H9 (cell line): ENCODE results near the gene PATL1. TPM values are rescaled to one million over a fixed set of nuclear protein-coding genes. Genes with fewer than 3 reads are reported as not detected.

ENCODE experiments used
- DNase-seq: peaks from one replicate; pipeline ENCODE4 v3.0.0-alpha.2; 2017
- H2AFZ ChIP-seq: one replicate; pipeline ENCODE4 v1.6.1; 2013; ENCODE audit warnings: mild to moderate bottlenecking, low read length, control low read depth, moderate library complexity
- H2AK5ac ChIP-seq: 2 replicates; pipeline ENCODE4 v1.6.1; 2013; ENCODE audit warnings: low read length, control low read depth, mixed read lengths; ENCODE audit not compliant: insufficient read length
- H2BK120ac ChIP-seq: one replicate; pipeline ENCODE4 v1.6.1; 2013; ENCODE audit warnings: low read depth, mild to moderate bottlenecking, low read length, control low read depth, inconsistent platforms; ENCODE audit not compliant: poor library complexity, severe bottlenecking
- H2BK12ac ChIP-seq: 2 replicates; pipeline ENCODE4 v1.6.1; 2013; ENCODE audit warnings: low read length, control low read depth, mixed read lengths, low read depth; ENCODE audit not compliant: insufficient read length
- H2BK15ac ChIP-seq: 2 replicates; pipeline ENCODE4 v1.6.1; 2013; ENCODE audit warnings: low read depth, low read length, control low read depth
- H2BK20ac ChIP-seq: one replicate; pipeline ENCODE4 v1.6.1; 2013; ENCODE audit warnings: low read depth, mild to moderate bottlenecking, low read length, control low read depth, inconsistent platforms; ENCODE audit not compliant: poor library complexity, severe bottlenecking
- H2BK5ac ChIP-seq: 2 replicates; pipeline ENCODE4 v1.6.1; 2013; ENCODE audit warnings: low read length, control low read depth, mixed read lengths; ENCODE audit not compliant: insufficient read length
- H3K14ac ChIP-seq: 2 replicates; pipeline ENCODE4 v1.6.1; 2013; ENCODE audit warnings: low read length, control low read depth; ENCODE audit not compliant: insufficient read depth
- H3K18ac ChIP-seq: 2 replicates; pipeline ENCODE4 v1.6.1; 2013; ENCODE audit warnings: low read depth, mild to moderate bottlenecking, mixed read lengths, low read length, control low read depth; ENCODE audit not compliant: insufficient read length
- H3K23ac ChIP-seq: 2 replicates; pipeline ENCODE4 v1.6.1; 2013; ENCODE audit warnings: low read length, control low read depth, mixed read lengths, low read depth; ENCODE audit not compliant: insufficient read length
- H3K23me2 ChIP-seq: 2 replicates; pipeline ENCODE4 v1.6.1; 2013; ENCODE audit warnings: low read depth, mild to moderate bottlenecking, mixed read lengths, low read length, control low read depth; ENCODE audit not compliant: insufficient read length, poor library complexity, severe bottlenecking
- H3K27ac ChIP-seq: 2 replicates; pipeline ENCODE4 v1.5.1; 2013; ENCODE audit warnings: low read length, control low read depth, mixed read lengths, low read depth; ENCODE audit not compliant: insufficient read length
- H3K27me3 ChIP-seq: 2 replicates; pipeline ENCODE4 v1.6.1; 2013; ENCODE audit warnings: low read length, control low read depth, inconsistent platforms; ENCODE audit not compliant: insufficient read depth
- H3K4ac ChIP-seq: 2 replicates; pipeline ENCODE4 v1.6.1; 2013; ENCODE audit warnings: low read depth, mild to moderate bottlenecking, control low read depth, inconsistent platforms, low read length, moderate library complexity
- H3K4me1 ChIP-seq: 2 replicates; pipeline ENCODE4 v1.6.1; 2013; ENCODE audit warnings: low read length, control low read depth, inconsistent platforms; ENCODE audit not compliant: insufficient read depth
- H3K4me2 ChIP-seq: 2 replicates; pipeline ENCODE4 v1.6.1; 2013; ENCODE audit warnings: low read length, control low read depth, mixed read lengths; ENCODE audit not compliant: insufficient read length, insufficient read depth
- H3K56ac ChIP-seq: 2 replicates; pipeline ENCODE4 v1.6.1; 2013; ENCODE audit warnings: low read depth, mild to moderate bottlenecking, mixed read lengths, low read length, control low read depth; ENCODE audit not compliant: insufficient read length
- H3K79me1 ChIP-seq: 2 replicates; pipeline ENCODE4 v1.6.1; 2013; ENCODE audit warnings: low read depth, mild to moderate bottlenecking, moderate library complexity, low read length, control low read depth, inconsistent platforms; ENCODE audit not compliant: insufficient read depth, poor library complexity, severe bottlenecking
- H3K79me2 ChIP-seq: 2 replicates; pipeline ENCODE4 v1.6.1; 2013; ENCODE audit warnings: low read length, control low read depth, inconsistent platforms; ENCODE audit not compliant: insufficient read depth
- H3K9ac ChIP-seq: 2 replicates; pipeline ENCODE4 v1.6.1; 2013; ENCODE audit warnings: low read length, control low read depth, mixed read lengths; ENCODE audit not compliant: insufficient read length; ENCODE audit errors: extremely low read depth
- H3K9me3 ChIP-seq: one replicate; pipeline ENCODE4 v1.6.1; 2013; ENCODE audit warnings: low read depth, low read length, inconsistent platforms; ENCODE audit not compliant: control insufficient read depth
- H3T11ph ChIP-seq: one replicate; pipeline ENCODE4 v1.6.1; 2013; ENCODE audit warnings: mild to moderate bottlenecking, low read length, control low read depth, inconsistent platforms
- H4K20me1 ChIP-seq: one replicate; pipeline ENCODE4 v1.6.1; 2013; ENCODE audit not compliant: control insufficient read depth, insufficient read length, insufficient read depth
- H4K5ac ChIP-seq: 2 replicates; pipeline ENCODE4 v1.6.1; 2013; ENCODE audit warnings: low read depth, mild to moderate bottlenecking, mixed read lengths, low read length, control low read depth; ENCODE audit not compliant: insufficient read length
- H4K8ac ChIP-seq: replicated peaks from 2 replicates; pipeline ENCODE4 v1.6.1; 2013; ENCODE audit warnings: low read length, control low read depth, mixed read lengths, low read depth; ENCODE audit not compliant: insufficient read length
- H4K91ac ChIP-seq: 2 replicates; pipeline ENCODE4 v1.6.1; 2013; ENCODE audit warnings: low read depth, mild to moderate bottlenecking, moderate library complexity, mixed read lengths, low read length, control low read depth; ENCODE audit not compliant: insufficient read length
- H3K27ac Mint-ChIP-seq, 3 experiments: 2 replicates in 2 of 3; 3 replicates in 1 of 3; pipeline ENCODE4 v1.8.0; 2020 to 2021; ENCODE audit warnings: mixed read lengths in 3 of 3, mild to moderate bottlenecking in 1 of 3, moderate library complexity in 1 of 3
- H3K27me3 Mint-ChIP-seq: 2 replicates; pipeline ENCODE4 v1.8.0; 2021; ENCODE audit warnings: low read depth, mild to moderate bottlenecking, moderate library complexity, mixed read lengths
- H3K36me3 Mint-ChIP-seq, 3 experiments: 2 replicates in 2 of 3; 3 replicates in 1 of 3; pipeline ENCODE4 v1.8.0; 2020 to 2021; ENCODE audit warnings: low read depth in 3 of 3, mixed read lengths in 3 of 3; ENCODE audit not compliant: insufficient read depth in 1 of 3
- H3K4me1 Mint-ChIP-seq, 2 experiments: 2 replicates each; pipeline ENCODE4 v1.8.0; 2020; ENCODE audit warnings: mixed read lengths in 2 of 2
- H3K4me3 Mint-ChIP-seq, 2 experiments: 2 replicates in 1 of 2; 3 replicates in 1 of 2; pipeline ENCODE4 v1.8.0; 2020 to 2021; ENCODE audit warnings: mild to moderate bottlenecking in 2 of 2, mixed read lengths in 2 of 2, moderate library complexity in 1 of 2
- H3K9me3 Mint-ChIP-seq, 2 experiments: 2 replicates in 1 of 2; 3 replicates in 1 of 2; pipeline ENCODE4 v1.8.0; 2020; ENCODE audit warnings: mild to moderate bottlenecking in 2 of 2, mixed read lengths in 2 of 2, moderate library complexity in 1 of 2
- WGBS: extraction: QIAGEN DNeasy Blood & Tissue Kit; methylation state at CpG from one replicate; pipeline ENCODE4 v1.1.7; 2013; ENCODE audit warnings: missing lambda C conversion rate, low lambda C conversion rate, mixed read lengths; ENCODE audit not compliant: insufficient read length; ENCODE audit errors: extremely low coverage; 5-methylcytosine and 5-hydroxymethylcytosine counted together
- microRNA-seq: library from miRNA; unstranded; fragments of <30 nt; microRNA quantifications from one replicate; pipeline ENCODE4, GENCODE V29; 2020; ENCODE audit warnings: borderline microRNAs expressed
- total RNA-seq: library from RNA; stranded (reverse); gene quantifications from 2 replicates; pipeline ENCODE4 v1.2.1, GENCODE V29; 2021
- TF ChIP-seq, protein P1 (sequence below): fragments of 200-600 bp; sonication (generic); conservative IDR thresholded peaks from 3 replicates; pipeline ENCODE4 v1.8.0; 2021; ENCODE audit warnings: antibody characterized with exemption, mild to moderate bottlenecking

The PATL1 gene
- total RNA-seq, 1 experiment from 2014 or later: 31.4 TPM

DNA sequence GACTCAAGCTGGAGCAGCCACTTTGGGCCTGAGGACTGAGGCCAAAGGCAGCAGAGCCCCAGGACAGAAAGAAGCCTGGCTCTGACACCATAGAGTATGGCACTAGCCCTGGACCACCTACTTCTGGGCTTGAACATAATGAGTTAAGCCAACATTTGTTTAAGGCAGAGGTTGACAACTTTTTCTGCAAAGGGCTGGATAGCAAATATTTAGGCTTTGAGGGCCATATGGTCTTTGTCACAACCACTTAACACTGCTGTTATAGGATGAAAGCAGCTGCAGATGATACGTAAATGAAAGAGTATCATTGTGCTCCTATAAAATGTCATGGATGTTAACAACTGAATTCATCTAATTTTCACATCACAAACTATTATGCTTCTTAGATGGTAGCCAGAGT, 69.9 kb downstream of the PATL1 start:
- Histone ChIP-seq H2AFZ (no peak overlapping the region), H3K79me2 (no peaks in the 10 kb centered on the region; the same call in 1 of the 2 replicates), H2AK5ac (no peak overlapping the region), H4K20me1 (no peaks in the 10 kb centered on the region), H4K5ac (no peak overlapping the region), H2BK12ac (no peak overlapping the region), H3K27ac (no peak overlapping the region), H3K4ac (no peak overlapping the region), H3K79me1 (no peaks in the 10 kb centered on the region), H3K14ac (no peak overlapping the region), H3T11ph (no peak overlapping the region), H2BK5ac (no peak overlapping the region), H2BK120ac (no peak overlapping the region), H3K9ac (no peak overlapping the region), H3K4me1 (no peaks in the 10 kb centered on the region), H3K4me2 (no peak overlapping the region), H2BK20ac (no peak overlapping the region), H2BK15ac (no peak overlapping the region), H3K23ac (no peak overlapping the region), H3K18ac (no peak overlapping the region), H3K56ac (no peak overlapping the region), H3K27me3 (no peaks in the 10 kb centered on the region), H4K8ac (no peak overlapping the region), H3K9me3 (no peaks in the 10 kb centered on the region), H3K23me2 (no peaks in the 10 kb centered on the region), H4K91ac (no peak overlapping the region)
- H3K36me3 Mint-ChIP-seq: peaks cover 41 to 81% (median 77%) of the 10 kb centered on the region in 3 experiments
- H3K27me3 Mint-ChIP-seq: no peaks in the 10 kb centered on the region
- WGBS: no CpG with 5 or more reads among the region's 1 CpG
- H3K4me3 Mint-ChIP-seq: no peak overlapping the region
- H3K9me3 Mint-ChIP-seq: no peaks in the 10 kb centered on the region
- H3K27ac Mint-ChIP-seq: no peak overlapping the region
- H3K4me1 Mint-ChIP-seq: no peaks in the 10 kb centered on the region
- TF ChIP-seq, protein P1, sequence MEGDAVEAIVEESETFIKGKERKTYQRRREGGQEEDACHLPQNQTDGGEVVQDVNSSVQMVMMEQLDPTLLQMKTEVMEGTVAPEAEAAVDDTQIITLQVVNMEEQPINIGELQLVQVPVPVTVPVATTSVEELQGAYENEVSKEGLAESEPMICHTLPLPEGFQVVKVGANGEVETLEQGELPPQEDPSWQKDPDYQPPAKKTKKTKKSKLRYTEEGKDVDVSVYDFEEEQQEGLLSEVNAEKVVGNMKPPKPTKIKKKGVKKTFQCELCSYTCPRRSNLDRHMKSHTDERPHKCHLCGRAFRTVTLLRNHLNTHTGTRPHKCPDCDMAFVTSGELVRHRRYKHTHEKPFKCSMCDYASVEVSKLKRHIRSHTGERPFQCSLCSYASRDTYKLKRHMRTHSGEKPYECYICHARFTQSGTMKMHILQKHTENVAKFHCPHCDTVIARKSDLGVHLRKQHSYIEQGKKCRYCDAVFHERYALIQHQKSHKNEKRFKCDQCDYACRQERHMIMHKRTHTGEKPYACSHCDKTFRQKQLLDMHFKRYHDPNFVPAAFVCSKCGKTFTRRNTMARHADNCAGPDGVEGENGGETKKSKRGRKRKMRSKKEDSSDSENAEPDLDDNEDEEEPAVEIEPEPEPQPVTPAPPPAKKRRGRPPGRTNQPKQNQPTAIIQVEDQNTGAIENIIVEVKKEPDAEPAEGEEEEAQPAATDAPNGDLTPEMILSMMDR: no peak
- DNase-seq: no peak

Small RNA genes within 50 kb of the gene (microRNA-seq; reads per million reads assigned to microRNA genes)
- not detected for gene MIR3162

Other genes starting within 250 kb of the PATL1 start
- not detected in 2 replicates for gene OR5A2, start 242.6 kb downstream of the PATL1 start, total RNA-seq
- not detected in 2 replicates for gene OR5A1, start 232.6 kb downstream of the PATL1 start, total RNA-seq
- not detected in 2 replicates for gene OR4D6, start 212.1 kb downstream of the PATL1 start, total RNA-seq
- gene OR4D10, start 195.7 kb downstream of the PATL1 start, total RNA-seq: not detected in 2 replicates
- not detected in 2 replicates for gene OR4D11, start 165.5 kb downstream of the PATL1 start, total RNA-seq
- not detected in 2 replicates for gene OR4D9, start 157.5 kb downstream of the PATL1 start, total RNA-seq
- 46.7 and 48.5 TPM in 2 replicates for gene OSBP, start 53.3 kb downstream of the PATL1 start, total RNA-seq
- gene OR10V1, start 44.8 kb upstream of the PATL1 start, total RNA-seq: not detected in 2 replicates
- 37.7 and 41.0 TPM in 2 replicates for gene STX3, start 86.3 kb upstream of the PATL1 start, total RNA-seq
- gene MRPL16, start 141.7 kb upstream of the PATL1 start, total RNA-seq: 84.5 and 87.1 TPM in 2 replicates
- gene CBLIF, start 176.5 kb upstream of the PATL1 start, total RNA-seq: not detected in 2 replicates
- gene TCN1, start 197.4 kb upstream of the PATL1 start, total RNA-seq: not detected in 2 replicates
- gene OOSP3, start 209.7 kb upstream of the PATL1 start, total RNA-seq: not detected in 2 replicates